ENCODE results near the gene PPARG.
"Not testable (repeated sequence)": the region's sequence is repeated elsewhere in the genome, so short reads cannot be mapped to it uniquely, and the experiment has no call there.

Gene PPARG

GRCh38 chr3:12266038-12266437 is 22.8 kb upstream of the PPARG start:
- ChIA-PET CTCF (interaction anchor here (0.6 kb wide), 2 partner anchors 15 to 90 kb away, joined by 3 to 5 read pairs; no protein-coding TSS in a partner anchor), POLR2A (ENCODE audit: low non-redundant PET) (no interaction called here)
- H3K27ac ChIP-seq = no peak overlapping the region
- TF ChIP-seq, protein P1, sequence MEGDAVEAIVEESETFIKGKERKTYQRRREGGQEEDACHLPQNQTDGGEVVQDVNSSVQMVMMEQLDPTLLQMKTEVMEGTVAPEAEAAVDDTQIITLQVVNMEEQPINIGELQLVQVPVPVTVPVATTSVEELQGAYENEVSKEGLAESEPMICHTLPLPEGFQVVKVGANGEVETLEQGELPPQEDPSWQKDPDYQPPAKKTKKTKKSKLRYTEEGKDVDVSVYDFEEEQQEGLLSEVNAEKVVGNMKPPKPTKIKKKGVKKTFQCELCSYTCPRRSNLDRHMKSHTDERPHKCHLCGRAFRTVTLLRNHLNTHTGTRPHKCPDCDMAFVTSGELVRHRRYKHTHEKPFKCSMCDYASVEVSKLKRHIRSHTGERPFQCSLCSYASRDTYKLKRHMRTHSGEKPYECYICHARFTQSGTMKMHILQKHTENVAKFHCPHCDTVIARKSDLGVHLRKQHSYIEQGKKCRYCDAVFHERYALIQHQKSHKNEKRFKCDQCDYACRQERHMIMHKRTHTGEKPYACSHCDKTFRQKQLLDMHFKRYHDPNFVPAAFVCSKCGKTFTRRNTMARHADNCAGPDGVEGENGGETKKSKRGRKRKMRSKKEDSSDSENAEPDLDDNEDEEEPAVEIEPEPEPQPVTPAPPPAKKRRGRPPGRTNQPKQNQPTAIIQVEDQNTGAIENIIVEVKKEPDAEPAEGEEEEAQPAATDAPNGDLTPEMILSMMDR (conservative IDR thresholded peaks at IDR 0.05; ENCODE audit: low read depth) = no peak
- DNase-seq (ENCODE audit: low spot score) = no peak

DNA sequence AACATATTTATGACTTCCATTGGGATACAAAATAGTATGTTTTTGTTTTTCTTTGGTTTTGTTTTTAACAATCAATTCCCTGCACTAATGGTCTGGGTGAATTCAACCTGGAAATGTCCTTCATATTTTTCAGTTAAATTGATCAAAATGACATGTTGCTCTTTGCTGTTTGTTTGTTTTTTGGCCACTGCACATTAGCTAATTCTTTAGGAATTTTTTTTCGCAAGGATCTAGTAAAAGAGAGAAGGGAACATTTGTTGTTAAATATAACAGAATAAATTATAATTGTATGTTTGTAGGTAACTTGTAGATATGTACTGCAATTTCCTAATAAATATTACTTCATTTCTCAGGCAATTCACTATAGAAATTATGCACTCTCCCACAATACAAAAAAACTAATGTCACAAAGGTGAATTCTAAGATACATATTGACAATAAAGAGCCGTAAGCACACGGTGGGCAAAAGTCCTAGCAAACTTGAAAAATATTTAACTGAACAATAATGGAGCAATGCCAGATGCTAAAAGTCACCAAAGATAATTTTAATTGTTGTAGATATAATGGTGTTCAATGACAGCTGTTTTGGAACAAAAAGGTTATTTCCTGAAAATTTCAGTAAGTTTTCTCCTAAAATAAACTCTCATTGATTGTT is 21.4 kb upstream of the PPARG start:
- H3K27ac ChIP-seq = no peak overlapping the region
- CTCF ChIA-PET = interaction anchor here (0.6 kb wide), 1 partner anchor 109 kb away, joined by 3 read pairs; the partner anchor contains the start of gene TIMP4
- POLR2A ChIA-PET (ENCODE audit: low non-redundant PET) = no interaction called here
- DNase-seq (ENCODE audit: low spot score) = no peak
- TF ChIP-seq, protein P1 (conservative IDR thresholded peaks at IDR 0.05; ENCODE audit: low read depth) = no peak

DNA sequence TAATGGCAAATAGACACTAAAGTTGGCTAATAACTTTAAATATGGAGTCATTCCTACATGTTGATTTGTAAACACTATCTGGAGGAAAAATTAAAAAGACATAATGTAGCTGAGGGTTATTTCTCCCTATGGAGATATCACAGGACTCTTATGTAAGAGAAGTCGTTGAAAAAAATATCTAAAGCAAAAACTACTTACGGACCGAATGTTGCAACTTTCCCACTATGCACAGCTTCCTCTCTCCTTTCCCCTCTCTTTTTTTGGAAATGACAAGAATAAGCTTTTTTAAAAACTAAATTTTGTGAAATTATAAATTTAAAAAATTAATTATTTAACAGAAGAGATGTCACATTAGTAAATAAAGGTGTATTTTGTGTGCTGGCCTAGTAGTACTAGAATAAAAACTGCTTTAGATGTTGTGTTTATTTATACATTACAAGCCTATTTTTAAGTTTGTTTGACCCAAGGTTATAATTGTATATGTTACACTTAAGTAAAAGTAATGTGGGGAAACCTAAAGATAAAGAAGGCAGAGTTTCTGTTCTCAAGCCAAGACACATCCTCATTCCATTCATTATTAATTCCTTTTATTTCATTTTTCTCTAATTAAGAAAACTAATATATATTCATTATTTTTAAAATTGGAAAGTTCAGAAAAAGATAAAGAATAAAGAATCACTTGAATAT is 20.7 kb upstream of the PPARG start:
- POLR2A ChIA-PET (ENCODE audit: low non-redundant PET) = no interaction called here
- CTCF ChIA-PET = interaction anchor here (0.6 kb wide), 1 partner anchor 110 kb away, joined by 3 read pairs; the partner anchor contains the start of gene TIMP4
- DNase-seq (ENCODE audit: low spot score) = no peak
- H3K27ac ChIP-seq = no peak overlapping the region
- TF ChIP-seq, protein P1 (conservative IDR thresholded peaks at IDR 0.05; ENCODE audit: low read depth) = no peak

- TF ChIP-seq, protein P1 (conservative IDR thresholded peaks at IDR 0.05; ENCODE audit: low read depth) = no peak
- POLR2A ChIA-PET (ENCODE audit: low non-redundant PET) = no interaction called here
- H3K27ac ChIP-seq = no peak overlapping the region
- CTCF ChIA-PET = no interaction called here
- DNase-seq (ENCODE audit: low spot score) = no peak
These were observed 17.9 kb upstream of the PPARG start for GRCh38 chr3:12270976-12271375.

- ChIA-PET POLR2A (ENCODE audit: low non-redundant PET) (no interaction called here), CTCF (no interaction called here)
- TF ChIP-seq, protein P1 (conservative IDR thresholded peaks at IDR 0.05; ENCODE audit: low read depth) = no peak
- DNase-seq (ENCODE audit: low spot score) = no peak
- no peak overlapping the region for H3K27ac ChIP-seq
These were observed 15.7 kb upstream of the PPARG start for GRCh38 chr3:12273045-12273695.

- TF ChIP-seq, protein P1 (conservative IDR thresholded peaks at IDR 0.05; ENCODE audit: low read depth) = no peak
- CTCF ChIA-PET = no interaction called here
- POLR2A ChIA-PET (ENCODE audit: low non-redundant PET) = no interaction called here
- no peak overlapping the region for H3K27ac ChIP-seq
- DNase-seq (ENCODE audit: low spot score) = no peak
These were observed 12.8 kb upstream of the PPARG start for GRCh38 chr3:12275974-12276650.

- DNase-seq (ENCODE audit: low spot score); H3K27ac ChIP-seq; POLR2A ChIA-PET (ENCODE audit: low non-redundant PET); CTCF ChIA-PET: not testable (repeated sequence)
These were observed 12.0 kb upstream of the PPARG start for GRCh38 chr3:12276827-12277226.
